Measurements from ENCODE around the gene MAF.
A peak's percentile ranks its signal among the peaks of the same experiment; 100 is the strongest.

The MAF gene

DNA sequence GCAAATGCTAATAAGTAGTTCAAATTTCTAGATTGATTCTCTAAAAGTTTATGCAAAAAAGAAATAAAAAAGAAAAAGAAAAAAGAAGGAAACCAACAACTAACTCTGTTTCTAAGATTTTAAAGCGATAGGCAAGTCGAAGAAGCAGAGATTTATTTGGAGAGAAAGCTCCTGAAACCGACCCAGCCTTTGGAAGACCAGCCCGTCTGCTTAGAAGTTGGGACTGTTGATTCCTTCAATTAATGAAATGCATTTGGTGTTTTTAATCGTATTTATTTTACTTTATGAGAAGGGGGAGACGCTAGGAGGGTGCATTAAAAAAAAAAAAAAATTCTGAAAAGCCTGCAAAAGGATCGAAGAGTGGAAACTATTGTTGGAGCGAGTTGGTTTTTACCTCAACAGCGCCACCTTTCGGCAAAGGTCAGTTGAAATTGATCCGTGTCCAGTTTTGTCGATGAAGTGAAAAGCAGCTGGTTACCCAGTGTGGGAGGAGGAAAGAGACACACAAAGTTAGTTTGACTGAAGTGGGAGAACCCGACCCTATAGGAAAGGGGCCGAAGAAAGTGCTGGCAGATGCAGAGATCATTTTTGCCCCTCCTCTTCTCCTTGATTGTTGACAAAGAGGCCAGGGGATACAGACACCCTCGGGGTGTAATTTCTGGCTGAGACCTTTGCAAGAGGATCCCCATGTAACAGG lies 1.5 kb upstream of the MAF start:
- CTCF ChIA-PET, result interaction anchor here (0.9 to 2.3 kb wide), 8 partner anchors 9 to 1103 kb away, joined by 3 to 7 read pairs (median 3); no protein-coding TSS in a partner anchor
- TF ChIP-seq, protein P1, sequence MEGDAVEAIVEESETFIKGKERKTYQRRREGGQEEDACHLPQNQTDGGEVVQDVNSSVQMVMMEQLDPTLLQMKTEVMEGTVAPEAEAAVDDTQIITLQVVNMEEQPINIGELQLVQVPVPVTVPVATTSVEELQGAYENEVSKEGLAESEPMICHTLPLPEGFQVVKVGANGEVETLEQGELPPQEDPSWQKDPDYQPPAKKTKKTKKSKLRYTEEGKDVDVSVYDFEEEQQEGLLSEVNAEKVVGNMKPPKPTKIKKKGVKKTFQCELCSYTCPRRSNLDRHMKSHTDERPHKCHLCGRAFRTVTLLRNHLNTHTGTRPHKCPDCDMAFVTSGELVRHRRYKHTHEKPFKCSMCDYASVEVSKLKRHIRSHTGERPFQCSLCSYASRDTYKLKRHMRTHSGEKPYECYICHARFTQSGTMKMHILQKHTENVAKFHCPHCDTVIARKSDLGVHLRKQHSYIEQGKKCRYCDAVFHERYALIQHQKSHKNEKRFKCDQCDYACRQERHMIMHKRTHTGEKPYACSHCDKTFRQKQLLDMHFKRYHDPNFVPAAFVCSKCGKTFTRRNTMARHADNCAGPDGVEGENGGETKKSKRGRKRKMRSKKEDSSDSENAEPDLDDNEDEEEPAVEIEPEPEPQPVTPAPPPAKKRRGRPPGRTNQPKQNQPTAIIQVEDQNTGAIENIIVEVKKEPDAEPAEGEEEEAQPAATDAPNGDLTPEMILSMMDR (IDR thresholded peaks at IDR 0.05; ENCODE audit: control extremely low read depth, extremely low read depth, low read depth, missing control alignments), result peak; percentile 71

DNA sequence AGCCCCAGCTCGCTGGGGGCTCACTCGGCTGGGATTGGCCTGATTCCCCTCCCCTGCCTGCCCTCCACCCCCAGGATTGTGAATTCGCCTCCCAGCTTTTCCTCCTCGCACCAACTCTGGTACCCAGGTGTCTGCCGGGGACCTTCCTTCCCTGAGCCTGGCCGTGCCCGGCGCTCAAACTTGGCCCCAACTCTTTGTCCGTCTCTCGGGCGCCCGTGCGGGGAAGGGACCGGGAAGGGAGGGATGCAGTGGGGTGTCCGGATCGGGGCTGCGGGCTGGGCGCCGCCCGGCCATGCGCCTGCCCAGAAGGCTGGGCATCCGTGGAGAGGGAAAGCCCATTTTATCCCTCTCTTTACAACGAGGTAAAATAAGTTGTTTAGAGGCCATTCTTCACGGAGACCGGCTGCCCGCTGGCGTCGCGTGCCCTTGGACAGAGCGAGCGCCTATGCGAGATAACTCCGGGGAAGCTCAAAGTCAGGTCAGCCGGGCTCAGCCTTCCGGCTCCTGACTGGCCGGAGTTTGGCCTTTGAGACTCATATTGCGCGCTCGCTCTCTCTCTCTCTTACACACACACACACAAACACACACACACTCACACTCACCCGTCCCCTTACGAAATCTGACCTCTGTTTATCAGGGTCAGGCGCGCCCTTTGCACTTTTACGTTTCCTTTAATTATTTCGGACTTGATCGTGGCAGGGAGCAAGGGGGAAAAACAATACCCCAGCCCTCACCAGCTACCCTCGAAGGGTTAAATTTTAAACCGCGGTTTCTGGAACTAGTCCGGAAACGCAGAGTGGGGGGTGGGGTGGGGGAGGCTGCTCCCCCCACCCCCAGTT lies 774 bp upstream of the MAF start:
- ChIA-PET POLR2A (no interaction called here), CTCF (interaction anchor here (0.9 to 2.3 kb wide), 8 partner anchors 9 to 1102 kb away, joined by 3 to 7 read pairs (median 3); no protein-coding TSS in a partner anchor)
- peak; percentile 21 for DNase-seq (ENCODE audit: extremely low spot score)
- TF ChIP-seq, protein P1 (IDR thresholded peaks at IDR 0.05; ENCODE audit: control extremely low read depth, extremely low read depth, low read depth, missing control alignments), result no peak

More for the DNA sequence above, 1.5 kb upstream of the MAF start:
- POLR2A ChIA-PET, result interaction anchor here (0.7 kb wide), 1 partner anchor 1539 kb away, joined by 3 read pairs; no protein-coding TSS in a partner anchor
- peak; percentile 51 for DNase-seq (ENCODE audit: extremely low spot score)

DNA sequence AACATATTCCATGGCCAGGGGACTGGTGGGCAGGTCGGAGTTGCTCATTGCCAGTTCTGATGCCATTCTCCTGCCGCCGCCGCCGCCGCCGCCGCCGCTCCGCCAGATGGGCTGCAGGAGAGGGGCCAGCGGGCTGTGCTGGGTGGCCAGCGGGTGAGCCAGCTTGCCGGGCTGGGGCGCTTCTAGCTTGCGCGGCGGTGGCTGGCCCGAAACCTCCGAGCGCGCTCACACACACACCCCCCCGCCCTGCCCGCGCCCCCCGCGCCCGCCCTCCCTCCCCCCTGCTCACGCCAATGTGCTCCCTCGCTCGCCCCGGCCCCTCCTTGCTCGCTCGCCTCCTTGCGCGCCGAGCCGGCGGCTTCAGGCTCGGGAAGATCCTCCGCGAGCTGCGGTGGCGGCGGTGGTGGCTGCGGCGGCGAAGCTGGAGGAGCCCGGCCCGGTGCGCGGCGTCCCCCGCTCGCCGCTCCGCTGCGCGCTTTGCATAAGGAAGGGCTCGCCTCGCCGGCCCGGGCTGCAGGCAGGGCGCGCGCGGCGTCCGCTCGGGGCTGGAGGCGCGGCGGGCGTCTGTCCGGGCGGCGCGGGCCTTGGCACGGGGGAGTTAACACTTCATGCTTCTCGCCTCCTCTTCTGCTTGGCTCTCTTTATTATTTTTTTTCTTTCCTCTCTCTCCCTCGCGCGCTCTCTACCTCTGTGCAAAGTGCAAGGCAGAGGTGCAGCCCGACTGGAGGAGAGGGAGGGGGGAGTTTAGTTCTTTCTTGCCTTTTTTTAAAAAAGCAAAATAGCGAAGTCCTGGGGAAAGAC lies 500 bp downstream of the MAF start:
- TF ChIP-seq, protein P1 (IDR thresholded peaks at IDR 0.05; ENCODE audit: control extremely low read depth, extremely low read depth, low read depth, missing control alignments), result no peak
- ChIA-PET CTCF (interaction anchor here (2.3 kb wide), 1 partner anchor 21 kb away, joined by 7 read pairs; no protein-coding TSS in a partner anchor), POLR2A (no interaction called here)
- no peak for DNase-seq (ENCODE audit: extremely low spot score)

DNA sequence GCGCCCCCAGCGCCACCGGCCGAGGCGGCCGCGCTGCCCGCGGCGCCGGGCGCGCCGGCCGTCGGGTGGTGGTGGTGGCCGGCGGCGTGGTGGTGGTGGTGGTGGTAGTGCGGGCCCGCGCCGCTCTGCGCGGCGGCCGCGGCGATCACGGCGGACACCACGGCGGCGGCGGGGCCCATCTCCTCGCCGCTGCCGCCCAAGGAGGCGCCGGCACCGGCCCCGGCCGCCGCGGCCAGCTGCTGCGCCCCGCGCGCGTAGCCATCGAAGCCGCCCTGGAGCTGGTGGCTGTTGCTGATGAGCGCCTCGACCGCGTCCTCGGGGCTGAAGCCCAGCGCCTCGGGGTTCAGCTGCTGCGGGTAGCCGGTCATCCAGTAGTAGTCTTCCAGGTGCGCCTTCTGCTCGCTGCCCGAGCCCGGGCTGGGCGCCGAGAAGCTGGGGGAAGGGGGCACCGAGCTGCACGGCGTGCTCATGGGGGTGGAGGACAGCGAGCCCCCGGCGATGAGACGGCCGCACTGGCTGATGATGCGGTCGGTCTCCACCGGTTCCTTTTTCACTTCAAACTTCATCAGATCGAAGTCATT lies 1.2 kb downstream of the MAF start:
- ChIA-PET CTCF (no interaction called here), POLR2A (no interaction called here)
- DNase-seq (ENCODE audit: extremely low spot score), result peak; percentile 21
- TF ChIP-seq, protein P1 (IDR thresholded peaks at IDR 0.05; ENCODE audit: control extremely low read depth, extremely low read depth, low read depth, missing control alignments), result no peak

DNA sequence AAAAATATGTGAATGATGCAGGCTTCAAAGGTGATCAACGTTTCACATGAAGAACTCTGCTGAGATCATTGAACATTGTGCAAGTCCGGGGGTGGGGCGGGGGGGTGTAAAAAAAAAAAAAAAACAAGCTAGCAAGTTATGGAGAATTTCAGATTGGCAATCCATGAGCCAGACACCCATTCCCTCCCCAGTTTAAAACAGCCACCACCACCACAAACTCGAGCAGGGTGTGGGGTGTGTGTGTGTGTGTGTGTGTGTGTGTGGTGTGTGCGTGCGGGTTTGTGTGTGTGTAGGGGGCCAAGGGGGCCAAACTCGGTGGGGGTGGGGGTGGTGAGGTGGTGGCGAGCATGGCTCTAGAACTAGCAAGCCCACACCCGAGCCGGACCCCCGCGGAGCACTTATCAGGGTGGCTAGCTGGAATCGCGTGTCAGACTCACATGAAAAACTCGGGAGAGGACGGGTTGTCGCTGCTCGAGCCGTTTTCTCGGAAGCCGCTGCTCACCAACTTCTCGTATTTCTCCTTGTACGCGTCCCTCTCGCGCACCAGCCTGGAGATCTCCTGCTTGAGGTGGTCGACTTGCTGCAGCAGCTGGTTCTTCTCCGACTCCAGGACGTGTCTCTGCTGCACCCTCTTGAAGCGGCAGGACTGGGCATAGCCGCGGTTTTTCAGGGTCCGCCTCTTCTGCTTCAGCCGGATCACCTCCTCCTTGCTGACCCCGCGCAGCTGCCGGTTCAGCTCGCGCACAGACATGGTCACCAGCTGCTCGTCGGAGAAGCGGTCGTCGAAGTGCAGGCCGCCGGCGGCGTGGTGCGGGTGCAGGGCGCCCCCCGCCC lies 2.0 kb downstream of the MAF start:
- TF ChIP-seq, protein P1 (IDR thresholded peaks at IDR 0.05; ENCODE audit: control extremely low read depth, extremely low read depth, low read depth, missing control alignments), result no peak
- POLR2A ChIA-PET, result no interaction called here
- no peak for DNase-seq (ENCODE audit: extremely low spot score)
- CTCF ChIA-PET, result no interaction called here
